Sigmoid colon (tissue), 4 donors: ENCODE measurements around the gene GANAB.

ENCODE experiments used
- EP300 ChIP-seq, 4 donors: sonication (generic); formaldehyde crosslinking; IDR thresholded peaks; one replicate each; pipeline ENCODE4 v1.6.1; 2017; ENCODE audit warnings: antibody characterized with exemption in 4 of 4
- POLR2A ChIP-seq, 2 donors: fragments of 450-650 bp; IDR thresholded peaks; one replicate each; pipeline ENCODE4 v1.6.1; 2016; ENCODE audit warnings: antibody characterized with exemption in 2 of 2, mild to moderate bottlenecking in 2 of 2, moderate library complexity in 2 of 2
- TF ChIP-seq, protein P1 (sequence below), 4 experiments: fragments of 450-650 bp in 3 of 4; fragments of 200-600 bp in 1 of 4; IDR thresholded peaks; one replicate each; pipeline ENCODE4 v1.5.1; 2016 to 2019; ENCODE audit warnings: antibody characterized with exemption in 4 of 4, mild to moderate bottlenecking in 3 of 4, moderate library complexity in 2 of 4

DNA sequence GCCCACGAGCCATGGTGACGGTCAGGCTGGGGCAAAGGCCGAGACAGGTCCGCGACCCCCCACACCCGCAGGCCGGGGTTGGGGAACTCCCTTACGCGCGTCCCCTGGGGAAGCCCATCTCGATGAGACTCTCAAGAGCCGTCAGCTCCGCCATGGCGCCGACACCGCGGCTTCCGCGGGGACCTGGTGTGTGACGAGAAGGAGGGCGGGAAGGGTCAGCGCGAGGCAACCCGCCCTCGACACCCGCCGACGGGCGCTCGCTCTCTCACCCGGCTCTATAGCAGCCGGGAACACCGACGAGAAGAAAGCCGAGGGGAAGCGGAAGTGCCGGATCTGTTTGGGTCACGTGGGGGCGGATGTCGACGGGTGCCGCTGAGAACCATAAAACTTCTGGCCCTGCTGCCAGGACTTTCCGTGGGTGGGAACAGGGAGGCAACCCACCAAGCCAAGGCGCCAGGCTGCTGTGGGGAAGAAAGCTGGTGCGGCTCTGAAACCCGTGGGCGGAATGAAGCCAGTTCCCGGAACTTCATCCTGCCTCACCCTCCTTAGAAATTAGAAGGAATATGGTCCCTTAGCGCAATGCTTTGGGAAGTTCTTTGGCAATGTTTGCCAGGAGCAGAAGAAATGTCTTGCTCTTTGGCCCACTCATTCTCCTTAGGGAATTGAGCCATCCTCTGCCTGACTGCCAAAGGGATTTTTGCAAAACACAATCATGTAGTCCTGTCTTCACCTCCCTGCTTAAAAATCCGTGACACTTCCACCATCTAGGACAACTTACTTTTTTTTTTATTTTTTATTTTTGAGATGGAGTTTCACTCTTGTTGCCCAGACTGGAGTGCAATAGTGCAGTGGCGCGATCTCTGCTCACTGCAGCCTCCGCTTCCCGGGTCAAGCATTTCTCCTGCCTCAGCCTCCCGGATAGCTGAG is 32.6 kb upstream of the GANAB start, which contains the start of gene UBXN1:
- TF ChIP-seq, protein P1, sequence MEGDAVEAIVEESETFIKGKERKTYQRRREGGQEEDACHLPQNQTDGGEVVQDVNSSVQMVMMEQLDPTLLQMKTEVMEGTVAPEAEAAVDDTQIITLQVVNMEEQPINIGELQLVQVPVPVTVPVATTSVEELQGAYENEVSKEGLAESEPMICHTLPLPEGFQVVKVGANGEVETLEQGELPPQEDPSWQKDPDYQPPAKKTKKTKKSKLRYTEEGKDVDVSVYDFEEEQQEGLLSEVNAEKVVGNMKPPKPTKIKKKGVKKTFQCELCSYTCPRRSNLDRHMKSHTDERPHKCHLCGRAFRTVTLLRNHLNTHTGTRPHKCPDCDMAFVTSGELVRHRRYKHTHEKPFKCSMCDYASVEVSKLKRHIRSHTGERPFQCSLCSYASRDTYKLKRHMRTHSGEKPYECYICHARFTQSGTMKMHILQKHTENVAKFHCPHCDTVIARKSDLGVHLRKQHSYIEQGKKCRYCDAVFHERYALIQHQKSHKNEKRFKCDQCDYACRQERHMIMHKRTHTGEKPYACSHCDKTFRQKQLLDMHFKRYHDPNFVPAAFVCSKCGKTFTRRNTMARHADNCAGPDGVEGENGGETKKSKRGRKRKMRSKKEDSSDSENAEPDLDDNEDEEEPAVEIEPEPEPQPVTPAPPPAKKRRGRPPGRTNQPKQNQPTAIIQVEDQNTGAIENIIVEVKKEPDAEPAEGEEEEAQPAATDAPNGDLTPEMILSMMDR (IDR thresholded peaks at IDR 0.05), result no peak
- peak; percentile 45 to 74 for TF ChIP-seq POLR2A (IDR thresholded peaks at IDR 0.05)
- peak in 1 of 4 donors; percentile 38 for TF ChIP-seq EP300 (IDR thresholded peaks at IDR 0.05)
